HepG2 (cell line): ENCODE measurements around the gene DISP2. TPM values are rescaled to one million over a fixed set of nuclear protein-coding genes. Genes with fewer than 3 reads are reported as not detected.

Experiments
- ARNTL ChIP-seq: sonication (generic); formaldehyde crosslinking; IDR thresholded peaks from 2 replicates; pipeline ENCODE4 v1.4.0; 2020; ENCODE audit warnings: mild to moderate bottlenecking, missing genetic modification reagents
- ASH2L ChIP-seq: fragments of 300-600, 200-600 bp; sonication (generic); IDR thresholded peaks from 2 replicates; pipeline ENCODE4 v1.7.0; 2017; ENCODE audit warnings: low read depth, mild to moderate bottlenecking, moderate library complexity, mixed read lengths, low read length; ENCODE audit not compliant: insufficient read length
- ATF7 ChIP-seq, 2 experiments: fragments of 450-650 bp in 1 of 2; sonication (generic) in 1 of 2; formaldehyde crosslinking in 1 of 2; IDR thresholded peaks; 2 replicates each; pipeline versions ENCODE4 v1.4.0 to v1.6.1; 2016 to 2020; ENCODE audit warnings: antibody characterized with exemption in 1 of 2, mild to moderate bottlenecking in 1 of 2, missing genetic modification reagents in 1 of 2
- BHLHE40 ChIP-seq: IDR thresholded peaks from 2 replicates; pipeline ENCODE4 v1.6.1; 2011; ENCODE audit warnings: low read length, improper control_type of control experiment
- CBX5 ChIP-seq: sonication (generic); formaldehyde crosslinking; IDR thresholded peaks from 2 replicates; pipeline ENCODE4 v1.4.0; 2020; ENCODE audit warnings: missing genetic modification reagents, borderline replicate concordance
- HHEX ChIP-seq: IDR thresholded peaks from 2 replicates; pipeline ENCODE4 v1.6.1; 2016; ENCODE audit warnings: control low read depth
- IKZF1 ChIP-seq: fragments of 450-650 bp; IDR thresholded peaks from 2 replicates; pipeline ENCODE4 v1.7.1; 2016
- JUND ChIP-seq: sonication (generic); formaldehyde crosslinking; IDR thresholded peaks from 2 replicates; pipeline ENCODE4 v1.8.0; 2022; ENCODE audit warnings: mild to moderate bottlenecking, missing genetic modification reagents
- MEF2D ChIP-seq: sonication (generic); formaldehyde crosslinking; IDR thresholded peaks from 2 replicates; pipeline ENCODE4 v1.5.1; 2020; ENCODE audit warnings: mild to moderate bottlenecking, missing genetic modification reagents
- MIXL1 ChIP-seq: IDR thresholded peaks from 2 replicates; pipeline ENCODE4 v1.6.1; 2016
- NR2F6 ChIP-seq, 2 experiments: IDR thresholded peaks; 2 replicates each; pipeline ENCODE4 v1.6.1; 2016; ENCODE audit warnings: antibody characterized with exemption in 1 of 2, mild to moderate bottlenecking in 1 of 2
- PITX1 ChIP-seq: sonication (generic); formaldehyde crosslinking; IDR thresholded peaks from 2 replicates; pipeline ENCODE4 v1.5.1; 2020; ENCODE audit warnings: mild to moderate bottlenecking, missing genetic modification reagents
- SATB2 ChIP-seq: sonication (generic); formaldehyde crosslinking; IDR thresholded peaks from 2 replicates; pipeline ENCODE4 v1.5.0; 2020; ENCODE audit warnings: missing genetic modification reagents
- SYNCRIP ChIP-seq: fragments of 200-400 bp; formaldehyde crosslinking; IDR thresholded peaks from 2 replicates; pipeline ENCODE4 v1.6.1; 2018; ENCODE audit warnings: mild to moderate bottlenecking, low read depth, low read length; ENCODE audit not compliant: insufficient read depth
- THAP11 ChIP-seq: IDR thresholded peaks from 2 replicates; pipeline ENCODE4 v1.6.1; 2016; ENCODE audit warnings: missing biosample characterization, missing genetic modification reagents
- ZNF251 ChIP-seq: sonication (generic); formaldehyde crosslinking; IDR thresholded peaks from 2 replicates; pipeline ENCODE4 v1.9.0; 2021; ENCODE audit warnings: mild to moderate bottlenecking, missing genetic modification reagents
- ZNF296 ChIP-seq: sonication (generic); formaldehyde crosslinking; conservative IDR thresholded peaks from 2 replicates; pipeline ENCODE4 v1.5.0; 2020; ENCODE audit warnings: mild to moderate bottlenecking, missing genetic modification reagents
- ZNF615 ChIP-seq: sonication (generic); formaldehyde crosslinking; IDR thresholded peaks from 2 replicates; pipeline ENCODE4 v1.5.0; 2020; ENCODE audit warnings: mild to moderate bottlenecking, missing genetic modification reagents, borderline replicate concordance
- ZNF768 ChIP-seq: sonication (generic); formaldehyde crosslinking; IDR thresholded peaks from 2 replicates; pipeline ENCODE4 v1.4.0; 2020; ENCODE audit warnings: missing genetic modification reagents
- ZNF891 ChIP-seq: sonication (generic); formaldehyde crosslinking; IDR thresholded peaks from 2 replicates; pipeline ENCODE4 v1.5.0; 2020; ENCODE audit warnings: mild to moderate bottlenecking, missing genetic modification reagents
- polyA plus RNA-seq, 8 experiments: library from polyadenylated mRNA; depleted of rRNA in 3 of 8; stranded (reverse) in 7 of 8; unstranded in 1 of 8; fragments of >200 nt; fragmentation: Illumina TruSeq in 4 of 8; extraction: Trizol in 4 of 8; gene quantifications; 2 replicates each; pipeline versions ENCODE4 v1.2.1 to v1.2.3, GENCODE V29; 2011 to 2016; ENCODE audit warnings: low read depth in 4 of 8, missing spikeins in 1 of 8, mixed read lengths in 1 of 8; ENCODE audit not compliant: insufficient read depth in 1 of 8
- total RNA-seq, 5 experiments: library from RNA; depleted of rRNA; stranded (reverse); fragments of >200 nt; fragmentation: Illumina TruSeq; extraction: Trizol; gene quantifications; 2 replicates each; pipeline ENCODE4 v1.2.3, GENCODE V29; 2016; ENCODE audit warnings: low read depth in 1 of 5
- TF ChIP-seq, protein P1 (sequence below): sonication (generic); formaldehyde crosslinking; IDR thresholded peaks from 2 replicates; pipeline ENCODE4 v1.4.0; 2020; ENCODE audit warnings: missing genetic modification reagents, borderline replicate concordance
- TF ChIP-seq, protein P2 (sequence below), 2 experiments: sonication (generic) in 1 of 2; formaldehyde crosslinking in 1 of 2; IDR thresholded peaks; 2 replicates each; pipeline versions ENCODE4 v1.5.1 to v1.6.1; 2011 to 2020; ENCODE audit warnings: borderline replicate concordance in 1 of 2, low read depth in 1 of 2, low read length in 1 of 2, mild to moderate bottlenecking in 1 of 2, missing genetic modification reagents in 1 of 2, moderate library complexity in 1 of 2
- TF ChIP-seq, protein P3 (sequence below): sonication (generic); formaldehyde crosslinking; IDR thresholded peaks from 2 replicates; pipeline ENCODE4 v1.8.0; 2022; ENCODE audit warnings: missing genetic modification reagents, mild to moderate bottlenecking, inconsistent platforms, borderline replicate concordance

DISP2 gene
- total and polyA plus RNA-seq, 2 of the 13 experiments (the other 11 are each of a cell fraction or from before 2014, with no cell fraction given) = 0.09 to 0.32 TPM

DNA sequence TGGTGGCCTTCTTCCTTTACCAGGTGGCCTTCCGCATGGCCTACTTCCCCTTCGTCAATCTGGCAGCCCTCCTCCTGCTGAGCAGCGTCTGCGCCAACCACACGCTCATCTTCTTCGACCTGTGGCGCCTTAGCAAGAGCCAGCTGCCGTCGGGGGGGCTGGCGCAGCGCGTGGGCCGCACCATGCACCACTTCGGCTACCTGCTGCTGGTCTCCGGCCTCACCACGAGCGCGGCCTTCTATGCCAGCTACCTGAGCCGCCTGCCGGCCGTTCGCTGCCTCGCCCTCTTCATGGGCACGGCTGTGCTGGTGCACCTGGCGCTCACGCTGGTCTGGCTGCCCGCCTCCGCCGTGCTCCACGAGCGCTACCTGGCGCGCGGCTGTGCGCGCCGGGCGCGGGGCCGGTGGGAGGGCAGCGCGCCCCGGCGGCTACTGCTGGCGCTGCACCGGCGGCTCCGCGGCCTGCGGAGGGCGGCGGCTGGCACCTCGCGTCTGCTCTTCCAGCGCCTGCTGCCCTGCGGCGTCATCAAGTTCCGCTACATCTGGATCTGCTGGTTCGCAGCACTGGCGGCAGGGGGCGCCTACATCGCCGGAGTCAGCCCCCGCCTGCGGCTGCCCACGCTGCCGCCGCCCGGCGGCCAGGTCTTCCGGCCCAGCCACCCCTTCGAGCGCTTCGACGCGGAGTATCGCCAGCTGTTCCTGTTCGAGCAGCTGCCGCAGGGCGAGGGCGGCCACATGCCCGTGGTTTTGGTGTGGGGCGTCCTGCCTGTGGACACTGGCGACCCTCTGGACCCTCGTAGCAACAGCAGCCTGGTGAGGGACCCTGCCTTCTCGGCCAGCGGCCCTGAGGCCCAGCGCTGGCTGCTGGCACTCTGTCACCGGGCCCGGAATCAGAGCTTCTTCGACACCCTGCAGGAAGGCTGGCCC lies 9.9 kb downstream of the DISP2 start (continued):
- TF ChIP-seq, protein P1, sequence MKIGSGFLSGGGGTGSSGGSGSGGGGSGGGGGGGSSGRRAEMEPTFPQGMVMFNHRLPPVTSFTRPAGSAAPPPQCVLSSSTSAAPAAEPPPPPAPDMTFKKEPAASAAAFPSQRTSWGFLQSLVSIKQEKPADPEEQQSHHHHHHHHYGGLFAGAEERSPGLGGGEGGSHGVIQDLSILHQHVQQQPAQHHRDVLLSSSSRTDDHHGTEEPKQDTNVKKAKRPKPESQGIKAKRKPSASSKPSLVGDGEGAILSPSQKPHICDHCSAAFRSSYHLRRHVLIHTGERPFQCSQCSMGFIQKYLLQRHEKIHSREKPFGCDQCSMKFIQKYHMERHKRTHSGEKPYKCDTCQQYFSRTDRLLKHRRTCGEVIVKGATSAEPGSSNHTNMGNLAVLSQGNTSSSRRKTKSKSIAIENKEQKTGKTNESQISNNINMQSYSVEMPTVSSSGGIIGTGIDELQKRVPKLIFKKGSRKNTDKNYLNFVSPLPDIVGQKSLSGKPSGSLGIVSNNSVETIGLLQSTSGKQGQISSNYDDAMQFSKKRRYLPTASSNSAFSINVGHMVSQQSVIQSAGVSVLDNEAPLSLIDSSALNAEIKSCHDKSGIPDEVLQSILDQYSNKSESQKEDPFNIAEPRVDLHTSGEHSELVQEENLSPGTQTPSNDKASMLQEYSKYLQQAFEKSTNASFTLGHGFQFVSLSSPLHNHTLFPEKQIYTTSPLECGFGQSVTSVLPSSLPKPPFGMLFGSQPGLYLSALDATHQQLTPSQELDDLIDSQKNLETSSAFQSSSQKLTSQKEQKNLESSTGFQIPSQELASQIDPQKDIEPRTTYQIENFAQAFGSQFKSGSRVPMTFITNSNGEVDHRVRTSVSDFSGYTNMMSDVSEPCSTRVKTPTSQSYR (CRISPR knock-in tag) = peak; percentile 47; the same call in 1 of the 2 replicates
- TF ChIP-seq, protein P2, sequence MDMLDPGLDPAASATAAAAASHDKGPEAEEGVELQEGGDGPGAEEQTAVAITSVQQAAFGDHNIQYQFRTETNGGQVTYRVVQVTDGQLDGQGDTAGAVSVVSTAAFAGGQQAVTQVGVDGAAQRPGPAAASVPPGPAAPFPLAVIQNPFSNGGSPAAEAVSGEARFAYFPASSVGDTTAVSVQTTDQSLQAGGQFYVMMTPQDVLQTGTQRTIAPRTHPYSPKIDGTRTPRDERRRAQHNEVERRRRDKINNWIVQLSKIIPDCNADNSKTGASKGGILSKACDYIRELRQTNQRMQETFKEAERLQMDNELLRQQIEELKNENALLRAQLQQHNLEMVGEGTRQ (IDR thresholded peaks at IDR 0.05; ENCODE audit: low read depth, low read length) = no peak
- TF ChIP-seq, protein P2 (CRISPR knock-in tag; IDR thresholded peaks at IDR 0.05; ENCODE audit: borderline replicate concordance) = no peak
- TF ChIP-seq MIXL1 (CRISPR knock-in tag) (peak; percentile 67; the same call in 1 of the 2 replicates), THAP11 (CRISPR knock-in tag) (peak; percentile 65), MEF2D (CRISPR knock-in tag) (no peak), ZNF891 (CRISPR knock-in tag) (peak; percentile 73; the same call in 1 of the 2 replicates), ATF7 (IDR thresholded peaks at IDR 0.05) (no peak), ATF7 (CRISPR knock-in tag; IDR thresholded peaks at IDR 0.05) (no peak), ASH2L (no peak), ZNF251 (0 out of 2 replicates have a peak, but pooled peaks have one; percentile 61), ZNF296 (CRISPR knock-in tag) (peak; percentile 50; the same call in 1 of the 2 replicates), HHEX (CRISPR knock-in tag) (no peak), PITX1 (CRISPR knock-in tag) (no peak; the same call in 1 of the 2 replicates), BHLHE40 (peak; percentile 46; the same call in 1 of the 2 replicates), CBX5 (CRISPR knock-in tag) (peak; percentile 66; the same call in 1 of the 2 replicates), NR2F6 (IDR thresholded peaks at IDR 0.05) (no peak), NR2F6 (CRISPR knock-in tag; IDR thresholded peaks at IDR 0.05) (peak; percentile 55), SATB2 (CRISPR knock-in tag) (peak; percentile 97), SYNCRIP (no peak), ARNTL (peak; percentile 60; the same call in 1 of the 2 replicates), JUND (CRISPR knock-in tag) (no peak), ZNF615 (no peak), IKZF1 (no peak), ZNF768 (CRISPR knock-in tag) (peak; percentile 85)
- TF ChIP-seq, protein P3, sequence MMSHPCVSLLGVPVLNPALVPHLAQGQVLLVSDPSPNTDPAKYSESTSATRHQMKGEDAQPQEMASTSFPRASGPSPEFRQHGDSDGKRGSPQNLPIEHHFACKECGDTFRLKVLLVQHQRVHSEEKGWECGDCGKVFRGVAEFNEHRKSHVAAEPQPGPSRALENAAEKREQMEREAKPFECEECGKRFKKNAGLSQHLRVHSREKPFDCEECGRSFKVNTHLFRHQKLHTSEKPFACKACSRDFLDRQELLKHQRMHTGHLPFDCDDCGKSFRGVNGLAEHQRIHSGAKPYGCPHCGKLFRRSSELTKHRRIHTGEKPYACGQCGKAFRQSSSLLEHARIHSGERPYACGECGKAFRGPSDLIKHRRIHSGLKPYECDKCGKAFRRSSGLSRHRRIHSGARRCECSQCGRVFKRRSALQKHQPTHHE (CRISPR knock-in tag) = peak; percentile 97; the same call in 1 of the 2 replicates
